Esophagus mucosa (tissue), 1 donor: ENCODE data around the gene DENND2A. TPM values are rescaled to one million over a fixed set of nuclear protein-coding genes. Genes with fewer than 3 reads are reported as not detected.
"Not testable (repeated sequence)": the region's sequence is repeated elsewhere in the genome, so short reads cannot be mapped to it uniquely, and the experiment has no call there.

Experiments used
- ATAC-seq: fragments of 200-7000 bp; cut with Tn5 transposase; one replicate; pipeline ENCODE4 v1.9.1; 2020
- total RNA-seq: library from RNA; stranded (reverse); gene quantifications from one replicate; pipeline ENCODE4 v1.2.4, GENCODE V29; 2023
- donor health status: DM: yes; HTN: yes; CAD: no.

DENND2A gene
- total RNA-seq, 1 donor from 2014 or later, result 1.0 TPM

GRCh38 chr7:140673774-140674155 is 33.2 kb upstream of the DENND2A start:
- peak; percentile 7 for ATAC-seq

- peak; percentile 63 for ATAC-seq
Observed at GRCh38 chr7:140673063-140673773, 32.6 kb upstream of the DENND2A start.

GRCh38 chr7:140672382-140673062 is 31.9 kb upstream of the DENND2A start, which contains the start of gene ADCK2:
Gene ADCK2, plus strand, starts transcription at chr7:140672945. Its CDS starts 386 bp downstream, at chr7:140673331.
- ATAC-seq, result peak; percentile 65

- ATAC-seq, result no peak
Observed at GRCh38 chr7:140671966-140672365, 31.4 kb upstream of the DENND2A start.

DNA sequence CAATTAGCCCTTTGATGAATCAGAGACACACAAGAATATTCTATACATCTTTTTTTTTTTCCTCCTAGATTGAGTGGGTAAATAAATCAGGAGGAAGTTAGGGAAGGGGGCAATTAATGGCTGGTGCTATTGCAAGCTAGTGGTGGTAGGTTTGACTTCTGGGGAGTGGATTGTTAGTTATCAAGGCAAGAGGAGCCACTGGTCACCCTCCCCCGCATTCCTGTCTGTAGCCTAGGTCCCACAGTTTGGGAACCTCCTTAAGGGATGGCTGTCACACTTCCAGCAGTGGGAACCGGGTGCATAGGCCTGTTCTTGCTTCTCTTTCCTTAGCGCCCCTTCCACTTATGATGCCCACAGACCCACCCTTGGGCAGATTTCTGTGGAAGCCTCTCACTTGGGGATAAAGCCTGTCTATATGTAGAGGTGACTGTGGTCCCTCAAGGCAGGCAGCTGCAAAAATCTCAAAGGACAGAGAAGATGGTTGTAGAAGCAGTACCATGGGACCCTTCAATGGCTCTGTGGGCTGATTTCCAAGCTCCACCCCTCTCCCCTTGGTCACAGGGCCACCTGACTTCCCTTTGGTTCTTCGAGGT is 29.8 kb upstream of the DENND2A start:
- no peak for ATAC-seq

- ATAC-seq, result not testable (repeated sequence)
Observed at GRCh38 chr7:140669862-140670261, 29.2 kb upstream of the DENND2A start.

DNA sequence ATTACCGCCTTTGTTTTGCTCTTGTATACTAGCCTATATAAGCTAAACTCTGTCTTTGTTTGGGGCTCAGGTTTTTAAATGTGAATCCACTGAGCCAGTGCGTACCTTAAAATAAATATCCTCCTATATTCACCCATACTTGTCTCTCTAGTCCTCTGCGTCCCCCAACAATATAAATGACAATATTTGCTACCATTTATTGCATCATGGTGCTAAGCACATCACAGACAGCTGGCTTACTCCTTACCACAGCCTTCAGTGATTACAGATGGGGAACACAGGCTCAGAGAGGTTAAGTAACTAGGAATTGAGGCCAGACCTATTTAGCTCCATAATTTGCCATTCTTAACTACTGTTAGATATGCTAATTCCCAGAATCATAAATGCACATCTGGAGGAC is 28.7 kb upstream of the DENND2A start:
- no peak for ATAC-seq

DNA sequence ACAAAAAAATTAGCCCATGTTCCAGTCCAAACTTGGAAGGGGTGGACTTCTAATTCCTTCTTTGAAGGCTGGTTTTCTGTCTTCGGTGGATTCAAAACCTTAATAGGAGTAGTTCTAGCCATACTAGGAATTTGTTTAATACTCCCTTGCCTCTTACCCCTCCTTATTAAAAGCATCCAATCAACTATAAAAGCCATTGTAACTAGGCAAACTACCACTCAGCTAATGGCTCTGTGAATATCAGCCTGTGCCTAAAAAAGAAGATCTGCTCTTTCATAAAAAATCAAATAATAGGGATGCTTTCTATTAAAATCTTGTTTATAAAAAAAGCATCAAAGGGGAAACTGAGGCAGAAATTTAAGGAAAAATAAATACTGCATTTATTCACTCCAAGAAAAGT is 28.0 kb upstream of the DENND2A start:
- ATAC-seq, result no peak

DNA sequence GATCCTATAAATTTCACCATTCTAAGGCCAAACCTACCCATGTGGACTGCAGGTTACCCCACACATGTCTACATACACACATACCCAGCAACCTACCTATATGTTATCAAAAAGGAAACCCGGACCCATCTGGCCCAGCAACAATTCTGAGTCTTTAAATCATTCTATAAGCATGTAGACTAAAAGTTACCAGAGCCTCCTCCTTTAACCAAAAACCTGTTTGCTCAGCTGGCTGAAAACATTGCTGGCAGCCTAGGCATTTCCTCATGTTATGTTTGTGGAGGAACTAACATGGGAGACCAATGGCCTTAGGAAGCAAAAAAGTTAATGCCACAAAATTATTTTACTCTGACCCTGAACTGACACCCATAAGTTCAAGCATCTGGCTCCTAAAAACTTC is 26.9 kb upstream of the DENND2A start:
- ATAC-seq, result no peak

GRCh38 chr7:140662938-140663337 is 22.3 kb upstream of the DENND2A start:
- ATAC-seq, result not testable (repeated sequence)

- no peak for ATAC-seq
Observed at GRCh38 chr7:140661124-140661523, 20.5 kb upstream of the DENND2A start.

DNA sequence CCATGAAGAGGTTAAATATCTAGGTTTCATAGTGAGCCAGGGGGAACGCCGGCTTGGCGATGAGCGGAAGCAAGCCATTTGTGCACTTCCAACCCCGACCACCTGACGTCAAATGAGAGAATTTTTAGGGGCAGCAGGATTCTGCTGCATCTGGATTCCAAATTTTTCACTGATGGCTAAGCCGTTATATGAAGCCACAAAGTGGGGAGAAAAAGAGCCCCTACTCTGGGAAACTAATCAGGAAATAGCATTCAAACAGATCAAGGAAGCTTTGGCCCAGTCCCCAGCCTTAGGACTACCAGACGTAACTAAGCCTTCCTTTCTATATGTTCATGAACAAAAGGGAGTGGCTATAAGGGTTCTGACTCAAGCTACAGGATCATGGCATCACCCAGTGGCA is 19.2 kb upstream of the DENND2A start:
- ATAC-seq, result peak; percentile 81

- no peak for ATAC-seq
Observed at GRCh38 chr7:140657891-140658290, 17.3 kb upstream of the DENND2A start.

DNA sequence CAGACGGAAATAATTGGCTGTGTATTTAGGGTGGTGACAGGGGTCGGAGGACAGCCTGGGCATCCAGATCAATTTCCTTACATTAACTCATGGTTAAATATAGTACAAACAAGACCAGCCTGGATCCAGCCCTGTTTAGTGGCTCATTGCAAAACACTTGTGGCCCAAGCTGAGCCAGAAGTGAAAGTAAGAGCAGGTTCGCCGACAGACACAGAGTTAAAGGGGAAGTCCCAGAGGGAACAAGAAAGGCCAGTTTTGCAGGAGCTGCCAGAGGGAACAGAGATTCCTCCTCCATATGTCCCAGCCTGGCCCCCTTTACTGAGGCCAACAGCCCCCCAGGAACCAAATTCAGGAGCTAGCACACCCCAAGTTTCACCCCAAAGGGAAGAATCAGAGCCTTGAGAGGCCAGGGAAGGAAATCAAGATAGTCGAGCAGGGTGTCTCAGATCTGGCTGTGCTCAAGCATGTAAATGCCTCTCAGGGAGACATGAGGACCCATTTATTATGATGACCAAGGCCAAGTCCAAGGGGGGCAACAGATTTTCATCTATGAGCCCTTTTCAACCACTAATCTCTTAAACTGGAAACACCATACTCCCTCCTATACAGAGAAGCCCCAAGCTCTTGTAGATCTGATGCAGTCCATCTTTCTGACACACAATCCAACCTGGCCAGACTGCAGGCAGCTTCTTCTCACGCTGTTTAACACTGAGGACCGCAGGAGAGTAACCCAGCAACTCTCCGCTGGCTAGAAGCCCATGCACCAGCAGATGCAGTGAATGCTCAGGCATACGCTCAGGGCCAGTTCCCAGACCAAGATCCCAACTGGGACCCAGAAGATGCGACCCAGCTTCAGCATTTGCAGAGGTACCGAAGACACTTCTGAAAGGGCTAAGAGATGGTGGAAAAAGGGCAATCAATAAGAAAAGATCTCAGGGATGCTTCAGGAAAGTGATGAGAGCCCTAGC is 16.2 kb upstream of the DENND2A start:
- ATAC-seq, result peak; percentile 91

DNA sequence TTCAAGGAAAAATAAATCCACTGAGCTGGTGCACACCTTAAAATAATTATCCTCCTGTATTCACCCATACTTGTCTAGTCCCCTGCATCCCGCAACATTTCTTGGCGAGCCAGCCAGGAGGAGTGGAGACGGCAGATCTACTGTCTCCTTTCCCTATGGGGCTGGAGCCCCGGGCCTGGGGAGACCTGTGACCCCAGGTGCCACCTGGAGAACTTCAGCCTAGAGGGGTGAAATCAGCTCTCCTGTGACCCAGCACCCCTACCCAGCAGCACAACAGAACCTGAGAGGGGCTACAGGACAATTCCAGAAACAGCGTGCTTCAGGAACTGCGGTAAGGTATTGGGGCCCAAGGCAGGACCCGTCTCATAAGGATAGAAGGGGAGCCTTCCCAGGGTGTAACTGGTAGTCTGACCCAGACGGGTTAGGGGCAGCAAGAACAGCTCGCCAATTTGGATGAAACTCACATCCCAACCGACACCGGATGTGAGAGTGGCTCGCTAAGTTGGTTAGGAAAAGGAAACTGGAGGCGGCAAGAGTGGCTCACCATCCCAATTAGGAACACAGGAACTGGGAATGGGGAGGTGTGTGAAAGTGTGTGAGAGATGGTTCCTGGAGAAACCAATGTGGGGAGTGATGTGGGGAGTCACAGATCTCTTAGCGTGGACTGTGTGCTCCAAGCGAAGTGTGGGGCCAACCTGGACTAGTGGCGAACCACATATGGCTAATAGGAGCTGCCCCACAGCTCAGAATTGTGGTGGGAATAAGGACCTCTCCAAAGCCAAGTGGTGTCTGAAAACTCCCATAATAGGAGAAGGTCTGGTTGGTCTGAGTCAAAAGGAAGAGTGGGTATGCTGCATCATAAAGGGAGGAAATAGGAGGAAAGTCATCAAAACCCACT is 15.1 kb upstream of the DENND2A start:
- ATAC-seq, result no peak

GRCh38 chr7:140654661-140655060 is 14.0 kb upstream of the DENND2A start:
- no peak for ATAC-seq

GRCh38 chr7:140654109-140654387 is 13.4 kb upstream of the DENND2A start:
- no peak for ATAC-seq

GRCh38 chr7:140653319-140654108 is 12.9 kb upstream of the DENND2A start:
- ATAC-seq, result peak; percentile 59

- ATAC-seq, result no peak
Observed at GRCh38 chr7:140650367-140650766, 9.8 kb upstream of the DENND2A start.

DNA sequence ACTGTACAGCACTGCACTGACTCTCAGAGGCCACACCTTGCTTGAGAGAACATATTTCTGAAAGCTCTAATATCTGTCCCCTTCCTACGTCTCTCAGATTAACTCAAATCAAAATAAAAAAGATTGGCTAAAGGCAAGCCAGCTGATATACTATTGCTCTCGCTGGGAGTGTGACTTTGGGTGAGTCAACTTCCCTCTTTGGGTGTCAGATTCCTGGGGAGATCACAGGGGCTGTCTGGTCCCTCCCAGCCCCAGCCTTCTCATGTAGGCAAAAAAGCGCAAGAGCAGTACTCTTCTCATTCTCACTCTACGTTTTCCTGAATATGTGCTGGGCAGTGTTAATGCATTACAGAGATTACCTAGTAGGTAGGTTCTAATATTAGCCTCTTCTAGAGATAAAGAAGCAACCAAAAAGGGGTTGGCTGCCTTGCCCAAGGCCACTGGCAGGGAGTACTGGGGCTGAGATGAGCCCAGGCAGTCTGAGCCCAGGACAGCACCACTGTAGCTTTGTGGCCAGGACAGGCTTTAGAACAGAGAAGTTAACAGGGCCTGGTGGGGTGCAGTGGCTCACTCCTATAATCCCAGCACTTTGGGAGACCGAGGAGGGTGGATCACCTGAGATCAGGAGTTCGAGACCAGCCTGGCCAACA is 9.1 kb upstream of the DENND2A start:
- ATAC-seq, result no peak
